Vagina (tissue), 2 donors: ENCODE results near the gene COLQ.

Experiments
- POLR2A ChIP-seq, 2 donors: fragments of 450-650 bp; IDR thresholded peaks; one replicate each; pipeline ENCODE4 v1.6.1; 2017; ENCODE audit warnings: antibody characterized with exemption in 2 of 2, mild to moderate bottlenecking in 2 of 2, moderate library complexity in 2 of 2
- TF ChIP-seq, protein P1 (sequence below), 3 experiments: fragments of 450-650 bp in 2 of 3; fragments of 200-600 bp in 1 of 3; sonication (generic) in 1 of 3; IDR thresholded peaks; one replicate each; pipeline ENCODE4 v1.5.1; 2017 to 2019; ENCODE audit warnings: antibody characterized with exemption in 3 of 3, mild to moderate bottlenecking in 2 of 3, moderate library complexity in 2 of 3

DNA sequence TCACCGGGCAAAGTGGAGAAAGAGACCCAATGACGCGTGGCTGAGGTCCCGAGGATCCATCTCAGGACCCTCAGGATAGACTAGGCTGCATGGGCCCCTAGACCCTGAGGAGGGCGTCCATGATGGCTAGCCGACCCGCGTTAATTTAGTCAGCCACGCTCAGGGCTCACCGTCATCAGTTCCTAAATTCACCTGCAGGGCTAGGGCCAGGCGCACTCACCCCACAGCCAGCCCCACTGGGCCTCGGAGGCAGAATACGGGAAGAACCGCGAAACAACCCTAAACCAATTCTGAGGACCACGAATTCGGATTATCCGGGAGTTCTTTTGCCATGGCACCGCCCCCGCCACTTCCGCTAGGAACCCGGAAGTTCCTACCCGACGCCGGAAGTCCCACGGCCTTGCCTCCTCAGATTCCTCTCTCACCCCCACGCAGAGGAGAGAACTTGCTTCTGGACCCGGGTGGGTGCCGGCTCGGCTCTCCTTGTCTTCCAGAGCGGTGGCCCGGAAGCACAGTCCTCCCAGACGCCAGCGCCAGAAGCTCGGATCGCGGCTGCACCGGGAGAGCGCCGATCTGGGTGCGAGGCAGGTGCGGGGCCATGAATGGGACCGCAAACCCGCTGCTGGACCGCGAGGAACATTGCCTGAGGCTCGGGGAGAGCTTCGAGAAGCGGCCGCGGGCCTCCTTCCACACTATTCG lies 94.2 kb downstream of the COLQ start, which contains the start of the genes EAF1 and METTL6:
- no peak for TF ChIP-seq POLR2A (IDR thresholded peaks at IDR 0.05)
- TF ChIP-seq, protein P1, sequence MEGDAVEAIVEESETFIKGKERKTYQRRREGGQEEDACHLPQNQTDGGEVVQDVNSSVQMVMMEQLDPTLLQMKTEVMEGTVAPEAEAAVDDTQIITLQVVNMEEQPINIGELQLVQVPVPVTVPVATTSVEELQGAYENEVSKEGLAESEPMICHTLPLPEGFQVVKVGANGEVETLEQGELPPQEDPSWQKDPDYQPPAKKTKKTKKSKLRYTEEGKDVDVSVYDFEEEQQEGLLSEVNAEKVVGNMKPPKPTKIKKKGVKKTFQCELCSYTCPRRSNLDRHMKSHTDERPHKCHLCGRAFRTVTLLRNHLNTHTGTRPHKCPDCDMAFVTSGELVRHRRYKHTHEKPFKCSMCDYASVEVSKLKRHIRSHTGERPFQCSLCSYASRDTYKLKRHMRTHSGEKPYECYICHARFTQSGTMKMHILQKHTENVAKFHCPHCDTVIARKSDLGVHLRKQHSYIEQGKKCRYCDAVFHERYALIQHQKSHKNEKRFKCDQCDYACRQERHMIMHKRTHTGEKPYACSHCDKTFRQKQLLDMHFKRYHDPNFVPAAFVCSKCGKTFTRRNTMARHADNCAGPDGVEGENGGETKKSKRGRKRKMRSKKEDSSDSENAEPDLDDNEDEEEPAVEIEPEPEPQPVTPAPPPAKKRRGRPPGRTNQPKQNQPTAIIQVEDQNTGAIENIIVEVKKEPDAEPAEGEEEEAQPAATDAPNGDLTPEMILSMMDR (IDR thresholded peaks at IDR 0.05): no peak
